Activated CD4-positive, alpha-beta T cell treated with anti-CD3 and anti-CD28 coated beads, Interleukin-2, Interleukin-4, amounts not matched to agents 100 ng/mL and 50 ng/mL, durations not matched to agents 16 hours and 8 hours (primary cell): ENCODE data around the gene TCERG1.

ENCODE experiments used
- DNase-seq: peaks from one replicate; pipeline ENCODE4 v3.0.0-alpha.2; 2020; ENCODE audit warnings: low spot score

TCERG1 gene

GRCh38 chr5:146457431-146457830 lies 10.3 kb downstream of the TCERG1 start:
- no peak for DNase-seq

GRCh38 chr5:146458894-146459293 lies 11.8 kb downstream of the TCERG1 start:
- no peak for DNase-seq

DNA sequence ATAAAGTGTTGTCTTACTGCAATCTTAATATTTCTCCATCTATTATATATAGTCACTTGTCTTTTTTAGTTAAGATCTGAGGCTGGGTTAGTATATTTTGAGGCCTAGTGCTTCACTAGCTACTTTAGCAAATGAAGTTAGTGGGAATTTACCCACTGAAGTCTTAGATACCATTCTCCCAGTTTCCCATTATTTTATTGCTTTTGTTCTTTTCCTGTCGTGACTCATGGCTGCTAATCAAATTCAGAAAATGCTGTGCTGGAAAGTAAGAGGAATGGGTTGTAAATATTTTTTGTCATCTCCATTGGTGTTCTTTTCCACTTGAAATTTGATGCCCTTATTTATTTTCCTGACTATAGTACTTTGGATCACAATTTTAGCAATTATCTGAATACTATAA lies 14.2 kb downstream of the TCERG1 start:
- no peak for DNase-seq

- no peak for DNase-seq
Measured at GRCh38 chr5:146463446-146463845, 16.3 kb downstream of the TCERG1 start.

DNA sequence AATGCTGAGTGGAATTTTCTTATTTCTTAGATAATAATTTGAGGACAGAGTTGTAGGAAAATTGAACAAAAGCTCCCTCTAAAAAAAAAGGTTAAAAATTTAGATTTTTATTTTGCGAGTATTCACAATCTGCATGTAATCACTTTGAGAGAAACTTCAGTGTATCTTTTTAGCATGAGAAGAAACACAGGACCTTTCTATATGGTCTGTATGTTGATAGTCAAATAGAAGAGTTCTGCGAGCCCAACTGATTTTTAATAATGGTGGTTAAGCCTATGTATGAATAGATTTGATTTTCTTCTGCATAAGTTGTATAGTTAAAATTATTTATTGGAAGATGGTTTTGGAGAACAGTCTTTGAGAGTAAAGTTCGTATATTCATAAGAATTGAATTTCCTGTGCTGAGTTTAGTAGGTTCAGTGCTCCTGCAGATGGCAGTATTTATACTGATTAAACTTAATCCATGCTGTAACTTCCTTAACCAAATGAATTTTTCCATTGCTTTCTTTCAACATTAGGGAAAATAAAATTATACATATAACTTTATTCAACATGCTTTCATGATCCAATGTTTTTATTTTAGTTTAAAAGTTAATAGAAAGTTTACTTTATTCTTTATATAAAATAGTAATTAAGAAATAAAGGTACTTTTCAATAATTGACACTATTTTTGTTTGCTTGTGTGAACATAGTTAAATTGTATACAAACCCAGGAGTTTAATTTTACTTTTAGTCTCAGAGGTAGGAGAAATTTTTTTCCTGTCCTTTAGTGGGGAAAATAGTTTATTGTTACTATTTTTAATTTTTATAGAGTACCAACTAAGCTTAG lies 19.6 kb downstream of the TCERG1 start:
- DNase-seq = no peak

DNA sequence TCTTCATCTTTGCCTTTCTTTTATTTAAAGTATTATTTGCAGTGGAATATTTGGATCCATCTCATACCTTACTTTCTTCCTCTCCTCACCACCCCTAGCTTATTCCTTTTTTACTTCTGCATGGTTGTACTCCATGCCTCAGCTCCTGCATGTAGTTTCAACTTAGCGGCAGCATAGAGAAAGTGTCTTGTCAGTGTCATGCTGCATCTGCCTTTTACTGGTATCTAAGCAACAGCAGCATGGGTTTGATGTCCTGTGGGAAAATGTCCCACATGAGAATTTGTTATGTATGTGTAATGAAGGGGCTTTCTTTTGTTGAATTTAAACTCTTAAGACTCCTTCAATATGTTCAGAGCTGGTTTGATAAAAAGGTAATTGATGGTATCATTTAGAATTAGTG lies 20.6 kb downstream of the TCERG1 start:
- no peak for DNase-seq

- no peak for DNase-seq
Measured at GRCh38 chr5:146474065-146474464, 26.9 kb downstream of the TCERG1 start.

- no peak for DNase-seq
Measured at GRCh38 chr5:146475190-146475780, 28.2 kb downstream of the TCERG1 start.

DNA sequence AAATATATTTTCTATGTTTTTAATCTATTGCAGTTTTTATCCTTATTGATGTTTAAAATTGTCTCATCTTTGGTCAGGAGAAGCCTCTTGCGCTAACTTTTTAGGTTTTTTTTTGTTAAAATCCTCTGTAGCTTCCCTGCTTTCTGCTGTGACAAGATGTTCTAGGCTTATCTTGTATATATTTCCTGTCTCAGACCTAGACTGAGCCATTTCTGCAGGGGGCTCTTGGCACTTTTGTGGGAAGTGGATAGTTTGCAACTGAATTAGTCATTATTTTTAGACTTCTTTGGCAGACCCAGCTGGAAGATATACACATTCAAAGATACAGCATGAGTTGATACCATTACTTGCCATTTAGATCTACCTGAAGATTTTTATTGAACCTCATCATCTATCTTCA lies 28.8 kb downstream of the TCERG1 start:
- DNase-seq = no peak

- DNase-seq = no peak
Measured at GRCh38 chr5:146482775-146483174, 35.6 kb downstream of the TCERG1 start.

DNA sequence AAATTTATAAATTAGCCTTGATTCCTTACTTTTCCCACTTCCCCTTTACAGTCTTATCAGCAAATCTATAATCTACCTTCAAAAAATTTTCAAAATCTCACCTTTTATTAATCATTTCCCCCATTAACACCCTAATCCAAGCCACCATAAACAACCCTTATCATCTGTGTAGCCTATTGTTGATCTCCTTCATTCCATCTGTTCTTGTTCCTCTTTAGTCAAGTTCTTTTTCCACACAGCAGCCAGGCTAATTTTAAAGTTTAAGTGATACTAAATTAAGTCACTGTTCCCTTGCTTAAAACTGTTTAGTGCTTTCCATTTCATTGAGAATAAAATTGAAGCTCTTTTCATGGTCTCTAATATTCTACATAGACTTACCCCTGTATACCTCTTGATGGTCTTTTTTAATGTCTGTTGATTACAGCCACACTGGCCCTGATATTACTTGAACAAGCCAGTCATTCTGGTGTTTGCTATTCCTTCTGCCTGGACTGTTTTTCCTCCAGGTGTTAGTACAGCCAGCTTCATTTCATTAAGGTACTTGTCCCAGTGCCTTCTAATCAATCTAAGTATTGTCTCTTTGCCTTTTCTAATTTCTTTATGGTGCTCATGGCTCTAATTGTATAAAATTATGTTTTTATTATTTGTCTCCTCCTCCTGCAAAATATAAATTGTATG lies 37.7 kb downstream of the TCERG1 start:
- DNase-seq = no peak

GRCh38 chr5:146490089-146490843 lies 43.1 kb downstream of the TCERG1 start:
- no peak for DNase-seq

DNA sequence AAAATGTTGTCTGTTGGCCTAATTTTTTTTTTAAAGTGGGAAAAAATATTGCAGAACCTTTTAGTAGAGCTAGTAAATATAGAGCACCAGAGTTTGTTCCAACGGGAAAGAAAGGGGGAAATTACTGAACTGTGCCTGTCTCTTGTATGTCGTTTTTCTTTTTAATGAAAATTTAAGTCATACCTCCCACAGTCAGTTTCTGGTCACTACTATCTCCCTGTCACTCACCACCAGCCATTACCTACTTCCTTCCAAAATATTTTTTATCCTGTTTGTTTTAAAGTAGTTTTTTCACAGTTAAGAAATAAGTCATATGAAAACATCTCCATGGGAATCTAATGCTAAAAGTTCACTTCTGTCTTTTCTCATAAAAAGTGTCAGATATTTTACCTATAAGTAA lies 47.5 kb downstream of the TCERG1 start:
- DNase-seq = no peak

GRCh38 chr5:146499680-146500079 lies 52.5 kb downstream of the TCERG1 start:
- DNase-seq = no peak

DNA sequence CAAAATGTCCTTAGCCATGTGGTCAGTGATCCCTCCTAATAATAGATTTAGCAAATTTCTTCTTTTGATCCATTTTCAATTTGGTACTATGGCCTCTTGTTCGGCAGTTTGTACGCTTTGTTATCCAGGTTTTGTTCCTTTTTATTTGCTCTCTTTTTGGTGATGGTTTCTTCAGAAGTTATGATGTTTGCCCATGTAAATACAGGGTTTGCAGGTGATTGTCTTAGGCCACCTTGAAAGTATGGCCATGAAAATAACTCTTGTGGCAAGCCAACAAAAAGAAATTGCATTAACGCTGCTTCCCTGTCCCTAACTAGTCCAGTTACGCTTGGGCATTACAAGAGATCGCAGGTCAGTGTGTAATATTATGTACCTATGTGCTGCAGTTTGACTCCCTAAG lies 60.3 kb downstream of the TCERG1 start:
- no peak for DNase-seq

DNA sequence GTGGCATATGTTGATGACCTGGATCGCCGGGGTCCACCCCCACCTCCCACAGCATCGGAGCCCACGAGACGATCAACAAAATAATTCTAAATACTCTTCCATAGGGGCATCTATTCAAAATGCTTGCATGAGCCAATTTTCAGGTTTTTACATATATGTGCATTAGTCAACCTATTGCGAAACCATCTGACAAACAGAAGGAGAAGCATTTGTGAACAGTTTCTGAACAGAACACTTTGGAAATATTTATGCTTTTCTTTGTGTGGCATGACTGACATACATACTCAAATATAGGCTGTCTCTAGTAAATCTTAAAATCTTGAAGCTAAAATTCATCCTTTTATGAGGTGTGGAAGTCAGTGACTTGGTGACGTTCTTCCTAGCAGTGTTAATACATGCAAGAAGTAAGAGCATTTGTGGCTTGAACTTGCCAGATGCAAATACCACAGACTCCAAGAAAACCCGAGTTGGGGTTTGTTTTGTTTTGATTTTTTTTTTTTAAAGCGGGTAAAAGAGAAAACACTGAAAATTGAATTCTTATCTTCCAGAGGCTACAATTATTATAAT lies 63.5 kb downstream of the TCERG1 start:
- DNase-seq = no peak

DNA sequence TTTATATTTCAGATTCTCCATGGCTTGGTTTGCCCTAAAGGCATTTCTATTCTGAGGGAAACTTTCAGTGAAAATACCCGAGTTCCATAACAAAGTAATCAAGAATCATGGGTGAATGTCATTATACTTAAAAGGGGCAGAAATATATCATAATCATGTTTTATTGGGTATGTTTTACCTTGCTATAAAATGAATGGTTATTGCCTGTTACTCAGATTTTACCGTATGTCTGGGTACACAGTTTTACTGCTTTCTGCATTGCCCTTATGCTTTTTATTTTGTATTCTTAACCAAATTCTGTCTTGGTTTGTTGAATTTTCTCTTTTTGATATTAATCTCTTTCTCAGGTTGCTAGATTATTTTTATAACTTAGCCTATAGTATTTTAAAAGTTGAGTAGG lies 66.3 kb downstream of the TCERG1 start:
- no peak for DNase-seq

DNA sequence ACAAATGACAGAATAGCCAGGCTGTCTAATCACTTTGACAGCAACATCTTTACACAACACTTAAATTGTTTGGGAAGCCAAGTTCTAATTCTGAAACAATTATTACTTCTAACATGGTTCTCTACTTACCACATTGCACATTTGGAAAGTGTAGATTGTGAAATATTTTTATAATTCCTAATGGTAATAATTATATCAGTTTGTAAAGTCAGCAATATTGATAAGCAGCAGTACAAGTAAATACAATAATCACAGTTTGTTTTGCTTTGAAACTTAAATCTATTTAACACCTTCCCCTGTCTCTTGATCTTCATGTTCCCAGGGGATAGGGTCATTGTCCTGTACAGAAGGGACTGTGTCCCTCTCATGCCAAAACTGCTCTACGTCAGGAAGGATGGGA lies 67.4 kb downstream of the TCERG1 start:
- DNase-seq = no peak

- no peak for DNase-seq
Measured at GRCh38 chr5:146515473-146516150, 68.5 kb downstream of the TCERG1 start.

GRCh38 chr5:146516151-146516475 lies 69.0 kb downstream of the TCERG1 start, which contains the start of gene GPR151:
Gene GPR151 (minus strand): TSS chr5:146516190. CDS start chr5:146516113, 77 bp downstream.
- no peak for DNase-seq

DNA sequence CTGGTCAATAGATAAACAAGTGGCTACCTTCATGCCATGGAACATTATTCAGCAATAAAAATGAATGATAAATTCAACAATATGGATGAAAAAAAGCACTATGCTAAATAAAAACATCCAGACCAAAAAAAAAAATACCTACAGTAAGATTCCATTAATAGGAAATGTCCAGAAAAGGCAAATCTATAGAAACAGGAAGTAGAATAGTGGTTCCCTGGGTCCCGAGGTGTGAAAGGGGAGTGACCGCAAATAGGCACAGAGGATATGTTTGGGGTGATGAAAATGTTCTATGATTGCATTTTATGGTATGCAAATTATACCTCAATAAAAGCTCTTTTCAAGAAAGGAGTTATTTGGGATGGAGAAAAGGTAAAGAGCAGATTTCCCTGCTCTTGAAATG lies 72.4 kb downstream of the TCERG1 start:
- no peak for DNase-seq

GRCh38 chr5:146520731-146521130 lies 73.6 kb downstream of the TCERG1 start:
- no peak for DNase-seq
